Lower lobe of right lung (tissue), 1 donor: ENCODE results near the gene OR10J1. TPM values are rescaled to one million over a fixed set of nuclear protein-coding genes. Genes with fewer than 3 reads are reported as not detected.

Experiments
- total RNA-seq: library from RNA; stranded (reverse); fragmentation: NEBNext Ultra II Directional; extraction: Animal tissue kit (Norgen Biotek cat#: 25700); gene quantifications from one replicate; pipeline ENCODE4 v1.2.1, GENCODE V29; 2021
- donor health status: DM: no; HTN: yes; CAD: no; lungs with severe emphysema.

OR10J1 gene
- total RNA-seq, 1 donor from 2014 or later: not detected

Other genes starting within 250 kb of the OR10J1 start
- gene ACKR1, start 234.8 kb upstream of the OR10J1 start, total RNA-seq: 30.4 TPM
- 8.8 TPM for gene FCER1A, start 137.4 kb upstream of the OR10J1 start, total RNA-seq
- gene OR10J4, start 7.5 kb upstream of the OR10J1 start, total RNA-seq: not detected
- gene OR10J5, start 96.3 kb downstream of the OR10J1 start, total RNA-seq: not detected
- not detected for gene APCS, start 148.1 kb downstream of the OR10J1 start, total RNA-seq